HEK293 (cell line): Measurements from ENCODE around the gene ABHD5.

ENCODE experiments used
- CTCF ChIA-PET: fragments of 350-600 bp; formaldehyde crosslinking; extraction: SDS; loops from one replicate; lab custom pipeline; 2021; ENCODE audit warnings: antibody characterized with exemption; lab: Yijun Ruan, JAX
- POLR2A ChIA-PET: fragments of 300-600 bp; formaldehyde crosslinking; extraction: SDS; loops from one replicate; lab custom pipeline; 2020; ENCODE audit warnings: antibody characterized with exemption, inconsistent platforms; lab: Yijun Ruan, JAX
- H3K27ac ChIP-seq: fragments of 200-500 bp; sonication (Bioruptor generic); 2 replicates; pipeline ENCODE4 v1.5.1; 2014; ENCODE audit warnings: low read depth, low read length, control low read depth, inconsistent platforms; ENCODE audit errors: extremely low read depth
- H3K36me3 ChIP-seq, 2 experiments: fragments of 200-500 bp in 1 of 2; sonication (Bioruptor generic) in 1 of 2; 1 replicate in 1 of 2; 2 replicates in 1 of 2; pipeline ENCODE4 v1.5.1; 2014 to 2017; ENCODE audit warnings: inconsistent platforms in 2 of 2, low read length in 2 of 2; ENCODE audit not compliant: control insufficient read depth in 2 of 2, insufficient read depth in 1 of 2
- H3K4me1 ChIP-seq: fragments of 200-500 bp; sonication (Bioruptor generic); 2 replicates; pipeline ENCODE4 v1.5.1; 2014; ENCODE audit warnings: mild to moderate bottlenecking, low read length, inconsistent platforms; ENCODE audit not compliant: control insufficient read depth, insufficient read depth
- H3K4me3 ChIP-seq: 2 replicates; pipeline ENCODE4 v1.5.1; 2011; ENCODE audit warnings: low read depth, mild to moderate bottlenecking, control low read depth, low read length, moderate library complexity
- H3K9me3 ChIP-seq: fragments of 200-500 bp; sonication (Bioruptor generic); 2 replicates; pipeline ENCODE4 v1.5.1; 2014; ENCODE audit warnings: low read depth, low read length, inconsistent platforms; ENCODE audit not compliant: control insufficient read depth, insufficient read depth
- HOXD13 ChIP-seq: sonication (generic); formaldehyde crosslinking; IDR thresholded peaks from 2 replicates; pipeline ENCODE4 v1.8.0; 2022; ENCODE audit warnings: missing genetic modification reagents, borderline replicate concordance
- KLF16 ChIP-seq: fragments of 450-650 bp; formaldehyde crosslinking; IDR thresholded peaks from 2 replicates; pipeline ENCODE4 v1.5.1; 2017; ENCODE audit warnings: missing biosample characterization, missing genetic modification characterization
- SALL2 ChIP-seq: fragments of 450-650 bp; formaldehyde crosslinking; IDR thresholded peaks from 2 replicates; pipeline ENCODE4 v1.5.0; 2017; ENCODE audit warnings: missing biosample characterization, mild to moderate bottlenecking, missing genetic modification characterization, borderline replicate concordance
- SCRT1 ChIP-seq: fragments of 450-650 bp; formaldehyde crosslinking; IDR thresholded peaks from 2 replicates; pipeline ENCODE4 v1.5.1; 2016; ENCODE audit warnings: missing biosample characterization, missing genetic modification characterization, borderline replicate concordance
- YY1 ChIP-seq: fragments of 450-650 bp; formaldehyde crosslinking; IDR thresholded peaks from 2 replicates; pipeline ENCODE4 v1.5.1; 2018; ENCODE audit warnings: missing biosample characterization, missing genetic modification characterization
- ZNF10 ChIP-seq: fragments of 450-650 bp; formaldehyde crosslinking; IDR thresholded peaks from 2 replicates; pipeline ENCODE4 v1.5.1; 2017; ENCODE audit warnings: missing biosample characterization, missing genetic modification characterization
- ZNF121 ChIP-seq: fragments of 450-650 bp; formaldehyde crosslinking; IDR thresholded peaks from 2 replicates; pipeline ENCODE4 v1.5.1; 2016; ENCODE audit warnings: missing biosample characterization, missing genetic modification characterization
- ZNF221 ChIP-seq: fragments of 450-650 bp; formaldehyde crosslinking; IDR thresholded peaks from 2 replicates; pipeline ENCODE4 v1.5.1; 2017; ENCODE audit warnings: missing biosample characterization, missing genetic modification characterization, borderline replicate concordance
- ZNF514 ChIP-seq: fragments of 450-650 bp; formaldehyde crosslinking; IDR thresholded peaks from 2 replicates; pipeline ENCODE4 v1.5.1; 2016; ENCODE audit warnings: missing biosample characterization, missing genetic modification characterization
- ZNF555 ChIP-seq: fragments of 450-650 bp; formaldehyde crosslinking; conservative IDR thresholded peaks from 2 replicates; pipeline ENCODE4 v1.5.1; 2017; ENCODE audit warnings: missing biosample characterization, mild to moderate bottlenecking, missing genetic modification characterization, inconsistent platforms
- ZNF777 ChIP-seq: fragments of 450-650 bp; formaldehyde crosslinking; IDR thresholded peaks from 2 replicates; pipeline ENCODE4 v1.5.1; 2017; ENCODE audit warnings: missing biosample characterization, missing genetic modification characterization, borderline replicate concordance
- TF ChIP-seq, protein P1 (sequence below): fragments of 450-650 bp; formaldehyde crosslinking; IDR thresholded peaks from 2 replicates; pipeline ENCODE4 v1.5.1; 2016; ENCODE audit warnings: missing biosample characterization, missing genetic modification characterization, borderline replicate concordance
- TF ChIP-seq, protein P2 (sequence below): fragments of 450-650 bp; formaldehyde crosslinking; IDR thresholded peaks from 2 replicates; pipeline ENCODE4 v1.5.1; 2017; ENCODE audit warnings: missing biosample characterization, missing genetic modification characterization
- TF ChIP-seq, protein P3 (sequence below): fragments of 450-650 bp; formaldehyde crosslinking; IDR thresholded peaks from 2 replicates; pipeline ENCODE4; 2016; ENCODE audit warnings: missing biosample characterization, missing genetic modification characterization
- TF ChIP-seq, protein P4 (sequence below): fragments of 450-650 bp; formaldehyde crosslinking; IDR thresholded peaks from 2 replicates; pipeline ENCODE4 v1.5.1; 2016; ENCODE audit warnings: missing biosample characterization, missing genetic modification characterization, borderline replicate concordance
- TF ChIP-seq, protein P5 (sequence below): fragments of 450-650 bp; formaldehyde crosslinking; IDR thresholded peaks from 2 replicates; pipeline ENCODE4 v1.5.1; 2017; ENCODE audit warnings: missing biosample characterization, mild to moderate bottlenecking, missing genetic modification characterization, moderate library complexity
- TF ChIP-seq, protein P6 (sequence below): fragments of 450-650 bp; formaldehyde crosslinking; IDR thresholded peaks from 2 replicates; pipeline ENCODE4 v1.5.1; 2016; ENCODE audit warnings: missing biosample characterization, missing genetic modification characterization

Gene ABHD5

DNA sequence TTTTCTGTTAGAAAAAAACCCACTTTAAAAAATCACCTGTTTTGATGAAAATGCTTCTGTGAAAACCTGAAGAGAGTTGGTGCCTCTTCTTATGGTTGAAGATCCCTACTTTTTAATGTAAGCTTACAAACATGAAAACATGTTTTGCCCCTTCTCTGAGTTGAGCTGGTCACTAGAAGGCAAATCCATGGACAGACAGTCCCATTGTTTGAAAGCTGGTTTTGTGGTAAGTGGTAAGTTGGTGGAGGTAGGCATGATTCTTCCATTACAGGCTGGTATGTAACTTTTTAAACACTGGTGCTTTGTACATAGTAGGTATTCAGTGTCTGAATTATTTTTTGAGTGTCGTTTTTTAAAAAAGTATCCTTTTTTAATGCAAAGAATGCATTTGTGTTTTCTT, 6.1 kb downstream of the ABHD5 start:
- TF ChIP-seq, protein P1, sequence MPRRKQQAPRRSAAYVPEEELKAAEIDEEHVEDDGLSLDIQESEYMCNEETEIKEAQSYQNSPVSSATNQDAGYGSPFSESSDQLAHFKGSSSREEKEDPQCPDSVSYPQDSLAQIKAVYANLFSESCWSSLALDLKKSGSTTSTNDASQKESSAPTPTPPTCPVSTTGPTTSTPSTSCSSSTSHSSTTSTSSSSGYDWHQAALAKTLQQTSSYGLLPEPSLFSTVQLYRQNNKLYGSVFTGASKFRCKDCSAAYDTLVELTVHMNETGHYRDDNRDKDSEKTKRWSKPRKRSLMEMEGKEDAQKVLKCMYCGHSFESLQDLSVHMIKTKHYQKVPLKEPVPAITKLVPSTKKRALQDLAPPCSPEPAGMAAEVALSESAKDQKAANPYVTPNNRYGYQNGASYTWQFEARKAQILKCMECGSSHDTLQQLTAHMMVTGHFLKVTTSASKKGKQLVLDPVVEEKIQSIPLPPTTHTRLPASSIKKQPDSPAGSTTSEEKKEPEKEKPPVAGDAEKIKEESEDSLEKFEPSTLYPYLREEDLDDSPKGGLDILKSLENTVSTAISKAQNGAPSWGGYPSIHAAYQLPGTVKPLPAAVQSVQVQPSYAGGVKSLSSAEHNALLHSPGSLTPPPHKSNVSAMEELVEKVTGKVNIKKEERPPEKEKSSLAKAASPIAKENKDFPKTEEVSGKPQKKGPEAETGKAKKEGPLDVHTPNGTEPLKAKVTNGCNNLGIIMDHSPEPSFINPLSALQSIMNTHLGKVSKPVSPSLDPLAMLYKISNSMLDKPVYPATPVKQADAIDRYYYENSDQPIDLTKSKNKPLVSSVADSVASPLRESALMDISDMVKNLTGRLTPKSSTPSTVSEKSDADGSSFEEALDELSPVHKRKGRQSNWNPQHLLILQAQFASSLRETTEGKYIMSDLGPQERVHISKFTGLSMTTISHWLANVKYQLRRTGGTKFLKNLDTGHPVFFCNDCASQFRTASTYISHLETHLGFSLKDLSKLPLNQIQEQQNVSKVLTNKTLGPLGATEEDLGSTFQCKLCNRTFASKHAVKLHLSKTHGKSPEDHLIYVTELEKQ (tag by site-specific recombination), result no peak
- no peak for TF ChIP-seq ZNF514 (tag by site-specific recombination)
- TF ChIP-seq, protein P2, sequence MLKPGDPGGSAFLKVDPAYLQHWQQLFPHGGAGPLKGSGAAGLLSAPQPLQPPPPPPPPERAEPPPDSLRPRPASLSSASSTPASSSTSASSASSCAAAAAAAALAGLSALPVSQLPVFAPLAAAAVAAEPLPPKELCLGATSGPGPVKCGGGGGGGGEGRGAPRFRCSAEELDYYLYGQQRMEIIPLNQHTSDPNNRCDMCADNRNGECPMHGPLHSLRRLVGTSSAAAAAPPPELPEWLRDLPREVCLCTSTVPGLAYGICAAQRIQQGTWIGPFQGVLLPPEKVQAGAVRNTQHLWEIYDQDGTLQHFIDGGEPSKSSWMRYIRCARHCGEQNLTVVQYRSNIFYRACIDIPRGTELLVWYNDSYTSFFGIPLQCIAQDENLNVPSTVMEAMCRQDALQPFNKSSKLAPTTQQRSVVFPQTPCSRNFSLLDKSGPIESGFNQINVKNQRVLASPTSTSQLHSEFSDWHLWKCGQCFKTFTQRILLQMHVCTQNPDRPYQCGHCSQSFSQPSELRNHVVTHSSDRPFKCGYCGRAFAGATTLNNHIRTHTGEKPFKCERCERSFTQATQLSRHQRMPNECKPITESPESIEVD (tag by site-specific recombination), result no peak
- no peak for TF ChIP-seq SCRT1
- TF ChIP-seq, protein P3, sequence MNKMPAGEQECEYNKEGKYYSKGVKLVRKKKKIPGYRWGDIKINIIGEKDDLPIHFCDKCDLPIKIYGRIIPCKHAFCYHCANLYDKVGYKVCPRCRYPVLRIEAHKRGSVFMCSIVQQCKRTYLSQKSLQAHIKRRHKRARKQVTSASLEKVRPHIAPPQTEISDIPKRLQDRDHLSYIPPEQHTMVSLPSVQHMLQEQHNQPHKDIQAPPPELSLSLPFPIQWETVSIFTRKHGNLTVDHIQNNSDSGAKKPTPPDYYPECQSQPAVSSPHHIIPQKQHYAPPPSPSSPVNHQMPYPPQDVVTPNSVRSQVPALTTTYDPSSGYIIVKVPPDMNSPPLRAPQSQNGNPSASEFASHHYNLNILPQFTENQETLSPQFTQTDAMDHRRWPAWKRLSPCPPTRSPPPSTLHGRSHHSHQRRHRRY (tag by site-specific recombination), result no peak
- TF ChIP-seq HOXD13 (CRISPR knock-in tag), result no peak
- TF ChIP-seq, protein P4, sequence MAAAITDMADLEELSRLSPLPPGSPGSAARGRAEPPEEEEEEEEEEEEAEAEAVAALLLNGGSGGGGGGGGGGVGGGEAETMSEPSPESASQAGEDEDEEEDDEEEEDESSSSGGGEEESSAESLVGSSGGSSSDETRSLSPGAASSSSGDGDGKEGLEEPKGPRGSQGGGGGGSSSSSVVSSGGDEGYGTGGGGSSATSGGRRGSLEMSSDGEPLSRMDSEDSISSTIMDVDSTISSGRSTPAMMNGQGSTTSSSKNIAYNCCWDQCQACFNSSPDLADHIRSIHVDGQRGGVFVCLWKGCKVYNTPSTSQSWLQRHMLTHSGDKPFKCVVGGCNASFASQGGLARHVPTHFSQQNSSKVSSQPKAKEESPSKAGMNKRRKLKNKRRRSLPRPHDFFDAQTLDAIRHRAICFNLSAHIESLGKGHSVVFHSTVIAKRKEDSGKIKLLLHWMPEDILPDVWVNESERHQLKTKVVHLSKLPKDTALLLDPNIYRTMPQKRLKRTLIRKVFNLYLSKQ, result no peak
- TF ChIP-seq, protein P5, sequence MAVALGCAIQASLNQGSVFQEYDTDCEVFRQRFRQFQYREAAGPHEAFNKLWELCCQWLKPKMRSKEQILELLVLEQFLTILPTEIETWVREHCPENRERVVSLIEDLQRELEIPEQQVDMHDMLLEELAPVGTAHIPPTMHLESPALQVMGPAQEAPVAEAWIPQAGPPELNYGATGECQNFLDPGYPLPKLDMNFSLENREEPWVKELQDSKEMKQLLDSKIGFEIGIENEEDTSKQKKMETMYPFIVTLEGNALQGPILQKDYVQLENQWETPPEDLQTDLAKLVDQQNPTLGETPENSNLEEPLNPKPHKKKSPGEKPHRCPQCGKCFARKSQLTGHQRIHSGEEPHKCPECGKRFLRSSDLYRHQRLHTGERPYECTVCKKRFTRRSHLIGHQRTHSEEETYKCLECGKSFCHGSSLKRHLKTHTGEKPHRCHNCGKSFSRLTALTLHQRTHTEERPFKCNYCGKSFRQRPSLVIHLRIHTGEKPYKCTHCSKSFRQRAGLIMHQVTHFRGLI (tag by site-specific recombination), result no peak
- no peak for TF ChIP-seq ZNF777 (tag by site-specific recombination)
- TF ChIP-seq ZNF10 (tag by site-specific recombination), result no peak
- no peak for TF ChIP-seq SALL2
- no peak for TF ChIP-seq ZNF221 (tag by site-specific recombination)
- no peak for TF ChIP-seq KLF16
- no peak for TF ChIP-seq YY1 (tag by site-specific recombination)
- TF ChIP-seq ZNF555, result no peak
- TF ChIP-seq ZNF121 (tag by site-specific recombination), result no peak
- TF ChIP-seq, protein P6, sequence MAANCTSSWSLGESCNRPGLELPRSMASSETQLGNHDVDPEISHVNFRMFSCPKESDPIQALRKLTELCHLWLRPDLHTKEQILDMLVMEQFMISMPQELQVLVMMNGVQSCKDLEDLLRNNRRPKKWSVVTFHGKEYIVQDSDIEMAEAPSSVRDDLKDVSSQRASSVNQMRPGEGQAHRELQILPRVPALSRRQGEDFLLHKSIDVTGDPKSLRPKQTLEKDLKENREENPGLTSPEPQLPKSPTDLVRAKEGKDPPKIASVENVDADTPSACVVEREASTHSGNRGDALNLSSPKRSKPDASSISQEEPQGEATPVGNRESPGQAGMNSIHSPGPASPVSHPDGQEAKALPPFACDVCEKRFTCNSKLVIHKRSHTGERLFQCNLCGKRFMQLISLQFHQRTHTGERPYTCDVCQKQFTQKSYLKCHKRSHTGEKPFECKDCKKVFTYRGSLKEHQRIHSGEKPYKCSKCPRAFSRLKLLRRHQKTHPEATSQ, result no peak
- POLR2A ChIA-PET, result no interaction called here
- Histone ChIP-seq H3K9me3 (no peaks in the 10 kb centered on the region), H3K27ac (no peak overlapping the region), H3K36me3 (peaks cover 0 to 9% of the 10 kb centered on the region in 2 experiments; a peak in 1 of 3 replicates), H3K4me3 (no peak overlapping the region), H3K4me1 (no peaks in the 10 kb centered on the region)
- CTCF ChIA-PET, result interaction anchor here (0.6 kb wide), 1 partner anchor 503 kb away, joined by 4 read pairs; no protein-coding TSS in a partner anchor
